ENCODE measurements around the gene PDE3A. TPM values are rescaled to one million over a fixed set of nuclear protein-coding genes. Genes with fewer than 3 reads are reported as not detected.

The PDE3A gene
- total RNA-seq, 1 experiment from 2014 or later, result 18.9 TPM

- no peak for DNase-seq (ENCODE audit: low read depth)
Observed at GRCh38 chr12:20372326-20373096, 4.2 kb downstream of the PDE3A start.

- DNase-seq (ENCODE audit: low read depth), result no peak
Observed at GRCh38 chr12:20374795-20375194, 6.5 kb downstream of the PDE3A start.

GRCh38 chr12:20375560-20375959 lies 7.2 kb downstream of the PDE3A start:
- no peak for DNase-seq (ENCODE audit: low read depth)

- no peak for DNase-seq (ENCODE audit: low read depth)
Observed at GRCh38 chr12:20376984-20377383, 8.6 kb downstream of the PDE3A start.

- no peak for DNase-seq (ENCODE audit: low read depth)
Observed at GRCh38 chr12:20377750-20378149, 9.4 kb downstream of the PDE3A start.

- DNase-seq (ENCODE audit: low read depth), result peak; percentile 20
Observed at GRCh38 chr12:20382117-20382516, 13.8 kb downstream of the PDE3A start.

- peak; percentile 15 for DNase-seq (ENCODE audit: low read depth)
Observed at GRCh38 chr12:20383612-20384011, 15.3 kb downstream of the PDE3A start.

- DNase-seq (ENCODE audit: low read depth), result peak; percentile 70
Observed at GRCh38 chr12:20384836-20385235, 16.5 kb downstream of the PDE3A start.

GRCh38 chr12:20390846-20391245 lies 22.5 kb downstream of the PDE3A start:
- DNase-seq (ENCODE audit: low read depth), result peak; percentile 69

- no peak for DNase-seq (ENCODE audit: low read depth)
Observed at GRCh38 chr12:20392339-20392738, 24.0 kb downstream of the PDE3A start.

GRCh38 chr12:20393707-20394106 lies 25.4 kb downstream of the PDE3A start:
- DNase-seq (ENCODE audit: low read depth), result no peak

- DNase-seq (ENCODE audit: low read depth), result no peak
Observed at GRCh38 chr12:20395791-20396550, 27.6 kb downstream of the PDE3A start.

GRCh38 chr12:20398686-20399085 lies 30.3 kb downstream of the PDE3A start:
- DNase-seq (ENCODE audit: low read depth), result no peak

GRCh38 chr12:20400003-20400402 lies 31.7 kb downstream of the PDE3A start:
- DNase-seq (ENCODE audit: low read depth), result no peak

GRCh38 chr12:20403230-20403629 lies 34.9 kb downstream of the PDE3A start:
- DNase-seq (ENCODE audit: low read depth), result no peak

GRCh38 chr12:20404576-20405346 lies 36.4 kb downstream of the PDE3A start:
- no peak for DNase-seq (ENCODE audit: low read depth)

- DNase-seq (ENCODE audit: low read depth), result no peak
Observed at GRCh38 chr12:20409607-20410377, 41.5 kb downstream of the PDE3A start.

GRCh38 chr12:20410734-20411133 lies 42.4 kb downstream of the PDE3A start:
- no peak for DNase-seq (ENCODE audit: low read depth)

GRCh38 chr12:20411345-20411744 lies 43.0 kb downstream of the PDE3A start:
- DNase-seq (ENCODE audit: low read depth), result no peak

- peak; percentile 54 for DNase-seq (ENCODE audit: low read depth)
Observed at GRCh38 chr12:20415028-20415427, 46.7 kb downstream of the PDE3A start.

GRCh38 chr12:20415641-20416040 lies 47.3 kb downstream of the PDE3A start:
- DNase-seq (ENCODE audit: low read depth), result peak; percentile 69

GRCh38 chr12:20420557-20420956 lies 52.2 kb downstream of the PDE3A start:
- DNase-seq (ENCODE audit: low read depth), result peak; percentile 25
